Measurements from ENCODE around the gene DNASE1L2. TPM values are rescaled to one million over a fixed set of nuclear protein-coding genes. Genes with fewer than 3 reads are reported as not detected.

The DNASE1L2 gene
- total RNA-seq, 2 donors from 2014 or later, result 0.83 TPM; not detected in 1

DNA sequence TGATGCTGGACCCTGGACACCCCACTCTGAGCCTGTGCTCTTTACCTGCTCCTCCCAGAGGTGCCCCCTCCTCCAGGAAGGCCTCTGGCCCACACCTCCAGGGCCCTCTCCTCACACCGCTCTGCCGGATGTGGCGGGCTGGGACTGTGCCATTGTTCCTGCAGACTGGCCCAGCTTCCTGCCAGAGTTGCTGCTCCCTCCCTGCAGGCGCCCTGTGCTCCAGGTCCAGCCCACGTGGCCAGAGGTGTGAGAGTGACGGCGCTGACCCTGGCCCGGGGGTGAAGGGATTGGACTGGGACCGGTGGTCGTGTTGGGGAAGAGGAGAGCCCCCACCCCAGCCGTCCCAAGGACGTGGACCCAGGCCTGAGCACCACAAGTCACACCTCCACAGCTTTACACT lies 7.2 kb upstream of the DNASE1L2 start:
- no peak for DNase-seq (ENCODE audit: low spot score)
- Histone ChIP-seq H3K9me3 (no peaks in the 10 kb centered on the region), H3K4me1 (peaks cover 0 to 18% of the 10 kb centered on the region in 2 donors), H3K36me3 (peaks cover 59% of the 10 kb centered on the region), H3K27ac (no peak overlapping the region), H3K27me3 (no peaks in the 10 kb centered on the region), H3K4me3 (no peak overlapping the region)
- TF ChIP-seq, protein P1, sequence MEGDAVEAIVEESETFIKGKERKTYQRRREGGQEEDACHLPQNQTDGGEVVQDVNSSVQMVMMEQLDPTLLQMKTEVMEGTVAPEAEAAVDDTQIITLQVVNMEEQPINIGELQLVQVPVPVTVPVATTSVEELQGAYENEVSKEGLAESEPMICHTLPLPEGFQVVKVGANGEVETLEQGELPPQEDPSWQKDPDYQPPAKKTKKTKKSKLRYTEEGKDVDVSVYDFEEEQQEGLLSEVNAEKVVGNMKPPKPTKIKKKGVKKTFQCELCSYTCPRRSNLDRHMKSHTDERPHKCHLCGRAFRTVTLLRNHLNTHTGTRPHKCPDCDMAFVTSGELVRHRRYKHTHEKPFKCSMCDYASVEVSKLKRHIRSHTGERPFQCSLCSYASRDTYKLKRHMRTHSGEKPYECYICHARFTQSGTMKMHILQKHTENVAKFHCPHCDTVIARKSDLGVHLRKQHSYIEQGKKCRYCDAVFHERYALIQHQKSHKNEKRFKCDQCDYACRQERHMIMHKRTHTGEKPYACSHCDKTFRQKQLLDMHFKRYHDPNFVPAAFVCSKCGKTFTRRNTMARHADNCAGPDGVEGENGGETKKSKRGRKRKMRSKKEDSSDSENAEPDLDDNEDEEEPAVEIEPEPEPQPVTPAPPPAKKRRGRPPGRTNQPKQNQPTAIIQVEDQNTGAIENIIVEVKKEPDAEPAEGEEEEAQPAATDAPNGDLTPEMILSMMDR (IDR thresholded peaks at IDR 0.05), result no peak

GRCh38 chr16:2229632-2230250 lies 6.5 kb upstream of the DNASE1L2 start:
- Histone ChIP-seq H3K36me3 (peaks cover 66% of the 10 kb centered on the region), H3K4me1 (peaks cover 0 to 12% of the 10 kb centered on the region in 2 donors), H3K9me3 (no peaks in the 10 kb centered on the region), H3K27me3 (no peaks in the 10 kb centered on the region), H3K27ac (no peak overlapping the region), H3K4me3 (no peak overlapping the region)
- TF ChIP-seq, protein P1 (IDR thresholded peaks at IDR 0.05), result no peak
- DNase-seq (ENCODE audit: low spot score), result no peak

- no peak for DNase-seq (ENCODE audit: low spot score)
- Histone ChIP-seq H3K9me3 (no peaks in the 10 kb centered on the region), H3K27me3 (no peaks in the 10 kb centered on the region), H3K27ac (no peak overlapping the region), H3K4me1 (peaks cover 0 to 6% of the 10 kb centered on the region in 2 donors), H3K4me3 (no peak overlapping the region), H3K36me3 (peaks cover 72% of the 10 kb centered on the region)
- TF ChIP-seq, protein P1 (IDR thresholded peaks at IDR 0.05), result no peak
Observed at GRCh38 chr16:2230376-2230775, 5.9 kb upstream of the DNASE1L2 start.

GRCh38 chr16:2231016-2231931 lies 5.0 kb upstream of the DNASE1L2 start:
- peaks cover 77% of the 10 kb centered on the region for H3K36me3 ChIP-seq
- TF ChIP-seq, protein P1 (IDR thresholded peaks at IDR 0.05), result no peak

GRCh38 chr16:2232094-2232990 lies 3.9 kb upstream of the DNASE1L2 start:
- DNase-seq (ENCODE audit: low spot score), result no peak
- no peaks in the 10 kb centered on the region for H3K27me3 ChIP-seq
- TF ChIP-seq, protein P1 (IDR thresholded peaks at IDR 0.05), result no peak
- no peak overlapping the region for H3K27ac ChIP-seq
- H3K4me3 ChIP-seq, result no peak overlapping the region
- H3K36me3 ChIP-seq, result peaks cover 77% of the 10 kb centered on the region
- H3K4me1 ChIP-seq, result peaks cover 0 to 17% of the 10 kb centered on the region in 2 donors
- no peaks in the 10 kb centered on the region for H3K9me3 ChIP-seq

More at GRCh38 chr16:2231016-2231931, 5.0 kb upstream of the DNASE1L2 start:
- Histone ChIP-seq H3K27ac (no peak overlapping the region), H3K27me3 (no peaks in the 10 kb centered on the region), H3K4me3 (no peak overlapping the region), H3K4me1 (peaks cover 0 to 7% of the 10 kb centered on the region in 2 donors), H3K9me3 (no peaks in the 10 kb centered on the region)
- DNase-seq (ENCODE audit: low spot score), result no peak

All from right atrium auricular region (tissue), 2 donors.